Measurements from ENCODE around the gene MAST2. TPM values are rescaled to one million over a fixed set of nuclear protein-coding genes. Genes with fewer than 3 reads are reported as not detected.
A peak's percentile ranks its signal among the peaks of the same experiment; 100 is the strongest.

MAST2 gene
- total and polyA plus RNA-seq, 9 of the 15 experiments (the other 6 are each of a cell fraction or from before 2014, with no cell fraction given), result 0.73 to 32.0 (median 17.8) TPM

DNA sequence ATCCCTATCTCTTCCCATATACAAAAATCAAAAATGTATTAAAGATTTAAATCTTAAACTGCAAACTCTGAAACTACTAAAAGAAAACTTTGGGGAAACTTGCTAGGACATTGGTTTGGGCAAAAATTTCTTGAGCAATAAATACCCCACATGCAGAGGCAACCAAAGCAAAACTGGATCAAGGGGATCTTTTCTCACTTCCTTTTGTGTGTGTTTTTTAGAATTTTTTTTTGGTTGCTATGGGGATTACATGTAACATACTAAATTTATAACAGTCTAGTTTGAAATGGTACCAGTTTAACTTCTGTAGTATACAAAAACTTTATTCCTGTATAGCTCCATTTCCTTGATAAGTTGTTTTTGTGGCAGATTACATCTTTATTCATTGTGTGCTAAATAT lies 16.8 kb downstream of the MAST2 start:
- ChIA-PET CTCF (ENCODE audit: low intra/inter-chr PET ratio) (no interaction called here), POLR2A (interaction anchor here (0.7 to 1.0 kb wide), 2 partner anchors 17 to 67 kb away, joined by 3 to 5 read pairs; partner anchors contain the start of gene MAST2)
- Histone ChIP-seq H3K9me1 (ENCODE audit: control insufficient read depth, insufficient read depth, low read length) (no peaks in the 10 kb centered on the region), H3K4me3 (no peak overlapping the region), H3K79me2 (ENCODE audit: control insufficient read depth, insufficient read depth, low read length) (peaks cover 30% of the 10 kb centered on the region), H2AFZ (ENCODE audit: low read depth, low read length) (no peak overlapping the region), H3K9me3 (replicated peaks; ENCODE audit: control insufficient read depth, insufficient read depth, low read depth, low read length) (0 out of 2 replicates have a peak, but pooled peaks cover 1% of the 10 kb centered on the region), H3K9ac (ENCODE audit: insufficient read depth in 1 of 2, low read depth in 2 of 2, low read length in 2 of 2) (no peak overlapping the region), H3K27me3 (ENCODE audit: control insufficient read depth in 2 of 2, insufficient read depth in 2 of 2, low read length in 2 of 2) (no peaks in the 10 kb centered on the region), H4K20me1 (replicated peaks; ENCODE audit: control insufficient read depth, insufficient read depth, low read length) (no peaks in the 10 kb centered on the region), H3K36me3 (ENCODE audit: control insufficient read depth, insufficient read depth, low read length) (peaks cover 16% of the 10 kb centered on the region; the same call in 1 of the 3 replicates), H3K27ac (ENCODE audit: extremely low read depth, low read depth, low read length) (no peak overlapping the region), H3K4me2 (ENCODE audit: insufficient read depth, low read length) (no peak overlapping the region), H3K4me1 (replicated peaks in 1 of 2; ENCODE audit: control insufficient read depth in 2 of 2, insufficient read depth in 2 of 2, low read length in 2 of 2) (no peaks in the 10 kb centered on the region)
- FAIRE-seq (no peak), DNase-seq (ENCODE audit: extremely low read depth in 1 of 4, low spot score in 3 of 4) (no peak), ATAC-seq (no peak)
- BruUV-seq (replicated peaks), result no TSS peak
- TF ChIP-seq ETS2 (tag; IDR thresholded peaks at IDR 0.05; ENCODE audit: borderline replicate concordance, poor library complexity, severe bottlenecking) (no peak), CXXC5 (CRISPR knock-in tag; IDR thresholded peaks at IDR 0.05) (no peak), POLR2H (tag; IDR thresholded peaks at IDR 0.05; ENCODE audit: low read depth) (0 out of 2 replicates have a peak, but pooled peaks have one; percentile 12), RFX1 (IDR thresholded peaks at IDR 0.05) (peak; percentile 20; the same call in 1 of the 2 replicates), EGR1 (conservative IDR thresholded peaks at IDR 0.05) (no peak), ZC3H11A (IDR thresholded peaks at IDR 0.05; ENCODE audit: low read depth, low read length) (no peak)
- TF ChIP-seq, protein P1, sequence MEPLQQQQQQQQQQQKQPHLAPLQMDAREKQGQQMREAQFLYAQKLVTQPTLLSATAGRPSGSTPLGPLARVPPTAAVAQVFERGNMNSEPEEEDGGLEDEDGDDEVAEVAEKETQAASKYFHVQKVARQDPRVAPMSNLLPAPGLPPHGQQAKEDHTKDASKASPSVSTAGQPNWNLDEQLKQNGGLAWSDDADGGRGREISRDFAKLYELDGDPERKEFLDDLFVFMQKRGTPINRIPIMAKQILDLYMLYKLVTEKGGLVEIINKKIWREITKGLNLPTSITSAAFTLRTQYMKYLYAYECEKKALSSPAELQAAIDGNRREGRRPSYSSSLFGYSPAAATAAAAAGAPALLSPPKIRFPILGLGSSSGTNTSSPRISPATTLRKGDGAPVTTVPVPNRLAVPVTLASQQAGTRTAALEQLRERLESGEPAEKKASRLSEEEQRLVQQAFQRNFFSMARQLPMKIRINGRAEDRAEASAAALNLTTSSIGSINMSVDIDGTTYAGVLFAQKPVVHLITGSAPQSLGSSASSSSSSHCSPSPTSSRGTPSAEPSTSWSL (CRISPR knock-in tag; IDR thresholded peaks at IDR 0.05; ENCODE audit: borderline replicate concordance), result no peak
- intact Hi-C loops (cut with micrococcal nuclease), result no loop called here
- in situ Hi-C loops (cut with MboI), result no loop called here
